MCF 10A (cell line): Measurements from ENCODE around the gene SLC25A13. TPM values are rescaled to one million over a fixed set of nuclear protein-coding genes. Genes with fewer than 3 reads are reported as not detected.

Experiments
- BruUV-seq: library from RNA; stranded (reverse); fragments of 400-500 nt; replicated peaks from 2 replicates; lab custom pipeline; 2021; lab: Mats Ljungman, UMichigan
- CTCF ChIA-PET: fragments of 300-600 bp; sonication (Branson Sonifier 250); formaldehyde crosslinking; extraction: SDS; loops from one replicate; lab custom pipeline; 2021; ENCODE audit warnings: antibody characterized with exemption, inconsistent platforms; lab: Yijun Ruan, JAX
- POLR2A ChIA-PET: fragments of 300-600, 350-650 bp; sonication (Branson Sonifier 250); formaldehyde crosslinking; extraction: SDS; loops from one replicate; lab custom pipeline; 2020; ENCODE audit warnings: antibody characterized with exemption, inconsistent platforms; lab: Yijun Ruan, JAX
- DNase-seq: peaks from one replicate; pipeline ENCODE4 v3.0.0-alpha.2; 2018; ENCODE audit not compliant: unreplicated experiment
- H3K27ac Mint-ChIP-seq: one replicate; pipeline ENCODE4 v1.8.0; 2022; ENCODE audit warnings: mild to moderate bottlenecking, low read depth, mixed read lengths; ENCODE audit not compliant: unreplicated experiment
- H3K27me3 Mint-ChIP-seq: one replicate; pipeline ENCODE4 v1.8.0; 2022; ENCODE audit warnings: mixed read lengths; ENCODE audit not compliant: insufficient read depth, unreplicated experiment
- H3K36me3 Mint-ChIP-seq: one replicate; pipeline ENCODE4 v1.8.0; 2022; ENCODE audit warnings: mild to moderate bottlenecking, moderate library complexity, mixed read lengths; ENCODE audit not compliant: insufficient read depth, unreplicated experiment
- H3K4me1 Mint-ChIP-seq: one replicate; pipeline ENCODE4 v1.8.0; 2022; ENCODE audit warnings: mixed read lengths; ENCODE audit not compliant: insufficient read depth, unreplicated experiment
- H3K4me3 Mint-ChIP-seq: one replicate; pipeline ENCODE4 v1.8.0; 2022; ENCODE audit warnings: mild to moderate bottlenecking, moderate library complexity, mixed read lengths; ENCODE audit not compliant: unreplicated experiment
- H3K9me3 Mint-ChIP-seq: one replicate; pipeline ENCODE4 v1.8.0; 2022; ENCODE audit warnings: mixed read lengths; ENCODE audit not compliant: unreplicated experiment
- intact Hi-C: fragments of 100-400 bp; cut with micrococcal nuclease; formaldehyde crosslinking; loops from 2 replicates; pipeline ENCODE4 v1.14.1; 2022
- total RNA-seq: library from RNA; stranded (reverse); gene quantifications from 2 replicates; pipeline ENCODE4 v1.2.3, GENCODE V29; 2022
- TF ChIP-seq, protein P1 (sequence below): fragments of 200-600 bp; IDR thresholded peaks from one replicate; pipeline ENCODE4 v1.8.0; 2022; ENCODE audit warnings: antibody characterized with exemption, mild to moderate bottlenecking; ENCODE audit not compliant: unreplicated experiment

Gene SLC25A13
- total RNA-seq, 1 experiment from 2014 or later, result 28.6 TPM

- H3K27me3 Mint-ChIP-seq, result no peaks in the 10 kb centered on the region
- ChIA-PET CTCF (no interaction called here), POLR2A (interaction anchor here (0.6 to 1.0 kb wide), 2 partner anchors 10 to 1920 kb away, joined by 4 read pairs; no protein-coding TSS in a partner anchor)
- DNase-seq, result no peak
- H3K9me3 Mint-ChIP-seq, result no peaks in the 10 kb centered on the region
- peaks cover 35% of the 10 kb centered on the region for H3K36me3 Mint-ChIP-seq
- no peaks in the 10 kb centered on the region for H3K4me1 Mint-ChIP-seq
- TF ChIP-seq, protein P1, sequence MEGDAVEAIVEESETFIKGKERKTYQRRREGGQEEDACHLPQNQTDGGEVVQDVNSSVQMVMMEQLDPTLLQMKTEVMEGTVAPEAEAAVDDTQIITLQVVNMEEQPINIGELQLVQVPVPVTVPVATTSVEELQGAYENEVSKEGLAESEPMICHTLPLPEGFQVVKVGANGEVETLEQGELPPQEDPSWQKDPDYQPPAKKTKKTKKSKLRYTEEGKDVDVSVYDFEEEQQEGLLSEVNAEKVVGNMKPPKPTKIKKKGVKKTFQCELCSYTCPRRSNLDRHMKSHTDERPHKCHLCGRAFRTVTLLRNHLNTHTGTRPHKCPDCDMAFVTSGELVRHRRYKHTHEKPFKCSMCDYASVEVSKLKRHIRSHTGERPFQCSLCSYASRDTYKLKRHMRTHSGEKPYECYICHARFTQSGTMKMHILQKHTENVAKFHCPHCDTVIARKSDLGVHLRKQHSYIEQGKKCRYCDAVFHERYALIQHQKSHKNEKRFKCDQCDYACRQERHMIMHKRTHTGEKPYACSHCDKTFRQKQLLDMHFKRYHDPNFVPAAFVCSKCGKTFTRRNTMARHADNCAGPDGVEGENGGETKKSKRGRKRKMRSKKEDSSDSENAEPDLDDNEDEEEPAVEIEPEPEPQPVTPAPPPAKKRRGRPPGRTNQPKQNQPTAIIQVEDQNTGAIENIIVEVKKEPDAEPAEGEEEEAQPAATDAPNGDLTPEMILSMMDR, result no peak
- no peak overlapping the region for H3K4me3 Mint-ChIP-seq
- no TSS peak for BruUV-seq
- intact Hi-C loops, result no loop called here
- no peak overlapping the region for H3K27ac Mint-ChIP-seq
Observed at GRCh38 chr7:96151889-96152288, 170.0 kb downstream of the SLC25A13 start.

- Mint-ChIP-seq H3K27me3 (no peaks in the 10 kb centered on the region), H3K36me3 (peaks cover 64% of the 10 kb centered on the region), H3K9me3 (no peaks in the 10 kb centered on the region), H3K4me1 (no peaks in the 10 kb centered on the region), H3K4me3 (no peak overlapping the region), H3K27ac (no peak overlapping the region)
- CTCF ChIA-PET, result no interaction called here
- no TSS peak for BruUV-seq
- no peak for DNase-seq
- POLR2A ChIA-PET, result no interaction called here
- intact Hi-C loops, result no loop called here
- TF ChIP-seq, protein P1, result no peak
Observed at GRCh38 chr7:96144260-96144526, 177.7 kb downstream of the SLC25A13 start.

DNA sequence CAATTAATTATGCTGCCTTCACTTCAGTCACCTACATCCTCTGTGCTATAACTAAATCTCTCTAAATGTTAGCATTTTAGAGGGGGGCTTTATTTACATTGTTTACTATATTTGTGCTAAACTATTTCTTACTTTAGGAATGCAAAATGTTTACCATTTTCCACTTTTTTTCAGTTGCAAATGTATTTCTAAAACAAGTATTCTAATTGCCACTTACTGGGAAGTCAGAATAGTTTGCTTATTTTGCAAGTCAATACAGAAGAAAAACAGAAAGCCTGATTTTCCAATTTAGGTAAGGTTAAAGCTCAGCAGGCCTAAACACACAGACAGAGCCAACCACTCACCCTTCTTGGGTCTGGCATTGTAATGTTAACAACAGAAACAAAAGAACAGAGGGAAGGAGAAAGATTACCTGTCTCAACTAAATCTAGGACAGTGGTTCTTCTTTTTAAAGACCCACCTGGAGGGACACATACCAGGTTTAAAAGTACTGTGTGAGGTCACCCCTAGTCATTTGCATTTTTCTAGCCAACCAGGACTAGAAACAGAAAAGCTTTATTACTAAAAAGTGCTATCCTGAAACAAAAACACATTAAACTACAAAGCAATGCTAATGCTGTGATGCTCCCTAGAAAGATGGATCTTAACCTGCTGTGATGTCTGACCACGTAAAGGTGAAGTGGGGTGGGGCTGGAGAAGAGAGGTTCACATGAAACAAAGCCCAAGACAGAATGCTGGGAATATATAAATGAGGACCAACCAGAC is 178.2 kb downstream of the SLC25A13 start:
- Mint-ChIP-seq H3K4me3 (no peak overlapping the region), H3K36me3 (peaks cover 68% of the 10 kb centered on the region), H3K27me3 (no peaks in the 10 kb centered on the region), H3K9me3 (no peaks in the 10 kb centered on the region), H3K27ac (no peak overlapping the region), H3K4me1 (no peaks in the 10 kb centered on the region)
- DNase-seq, result no peak
- TF ChIP-seq, protein P1, result no peak
- no TSS peak for BruUV-seq
- ChIA-PET POLR2A (interaction anchor here (0.6 to 2.0 kb wide), 3 partner anchors 14 to 76 kb away, joined by 3 to 6 read pairs (median 3); no protein-coding TSS in a partner anchor), CTCF (no interaction called here)
- intact Hi-C loops, result no loop called here

GRCh38 chr7:96136600-96137239 is 185.2 kb downstream of the SLC25A13 start:
- DNase-seq, result peak; percentile 36
- Mint-ChIP-seq H3K4me1 (peaks cover 13% of the 10 kb centered on the region), H3K9me3 (no peaks in the 10 kb centered on the region), H3K4me3 (no peak overlapping the region), H3K27ac (no peak overlapping the region), H3K27me3 (no peaks in the 10 kb centered on the region), H3K36me3 (peaks cover 75% of the 10 kb centered on the region)
- no TSS peak for BruUV-seq
- POLR2A ChIA-PET, result no interaction called here
- TF ChIP-seq, protein P1, result no peak
- CTCF ChIA-PET, result interaction anchor here (0.8 to 1.5 kb wide), 2 partner anchors 9 to 21 kb away, joined by 3 read pairs; no protein-coding TSS in a partner anchor
- intact Hi-C loops, result no loop called here
